ENCODE results near the gene RHBDD3.

RHBDD3 gene

GRCh38 chr22:29310863-29311339 lies 43.1 kb upstream of the RHBDD3 start:
- H3K27ac ChIP-seq (ENCODE audit: extremely low read depth, low read depth, low read length), result no peak overlapping the region
- no peaks in the 10 kb centered on the region for H3K9me3 ChIP-seq (ENCODE audit: control insufficient read depth, insufficient read depth, low read depth, low read length)
- CTCF ChIA-PET, result interaction anchor here (0.6 to 1.5 kb wide), 3 partner anchors 41 to 104 kb away, joined by 3 read pairs; no protein-coding TSS in a partner anchor
- H3K4me3 ChIP-seq (ENCODE audit: low read depth, low read length), result no peak overlapping the region
- POLR2A ChIA-PET, result interaction anchor here (0.5 to 1.7 kb wide), 5 partner anchors 8 to 170 kb away, joined by 3 to 6 read pairs (median 4); partner anchors contain the start of genes EWSR1 and RHBDD3
- H3K4me1 ChIP-seq (ENCODE audit: control insufficient read depth, insufficient read depth, low read length), result peaks cover 14% of the 10 kb centered on the region
- no peaks in the 10 kb centered on the region for H3K36me3 ChIP-seq (ENCODE audit: control insufficient read depth in 2 of 2, insufficient read depth in 1 of 2, low read length in 2 of 2)
- TF ChIP-seq TSHZ1 (tag by site-specific recombination; IDR thresholded peaks at IDR 0.05; ENCODE audit: borderline replicate concordance), result no peak
- TF ChIP-seq ZNF830 (tag by site-specific recombination; IDR thresholded peaks at IDR 0.05; ENCODE audit: low read depth), result no peak
- TF ChIP-seq ZNF704 (tag by site-specific recombination; IDR thresholded peaks at IDR 0.05), result no peak
- peak; percentile 41; the same call in 1 of the 2 replicates for TF ChIP-seq PRDM10 (tag by site-specific recombination; IDR thresholded peaks at IDR 0.05)
- TF ChIP-seq BCL11A (tag by site-specific recombination; IDR thresholded peaks at IDR 0.05; ENCODE audit: low read depth), result no peak
- peak; percentile 91 for TF ChIP-seq KLF1 (tag by site-specific recombination; IDR thresholded peaks at IDR 0.05)
- TF ChIP-seq KLF7 (tag by site-specific recombination; IDR thresholded peaks at IDR 0.05; ENCODE audit: borderline replicate concordance), result 0 out of 2 replicates have a peak, but pooled peaks have one; percentile 62
- no peak for TF ChIP-seq FEZF1 (tag by site-specific recombination; IDR thresholded peaks at IDR 0.05)
- TF ChIP-seq ZNF692 (tag by site-specific recombination; IDR thresholded peaks at IDR 0.05), result 0 out of 2 replicates have a peak, but pooled peaks have one; percentile 60
- TF ChIP-seq ZNF341 (tag by site-specific recombination; IDR thresholded peaks at IDR 0.05; ENCODE audit: low read depth), result peak; percentile 63
- no peak for TF ChIP-seq ZNF362 (tag by site-specific recombination; IDR thresholded peaks at IDR 0.05)
- TF ChIP-seq ZNF791 (tag by site-specific recombination; IDR thresholded peaks at IDR 0.05), result no peak
- no peak for TF ChIP-seq ZNF18 (tag by site-specific recombination; IDR thresholded peaks at IDR 0.05)
- no peak for TF ChIP-seq ZNF624 (tag by site-specific recombination; IDR thresholded peaks at IDR 0.05)
- peak; percentile 52 for TF ChIP-seq SP3 (tag by site-specific recombination; IDR thresholded peaks at IDR 0.05)
- TF ChIP-seq ZNF837 (tag by site-specific recombination; IDR thresholded peaks at IDR 0.05), result no peak
- peak; percentile 61; the same call in 1 of the 2 replicates for TF ChIP-seq ZEB2 (tag by site-specific recombination; IDR thresholded peaks at IDR 0.05)
- no peak for TF ChIP-seq ZNF16 (tag by site-specific recombination; IDR thresholded peaks at IDR 0.05; ENCODE audit: low read depth)
- TF ChIP-seq ZFHX2 (tag by site-specific recombination; conservative IDR thresholded peaks at IDR 0.05), result peak; percentile 81
- TF ChIP-seq TCF7L2 (IDR thresholded peaks at IDR 0.05; ENCODE audit: borderline replicate concordance, low read depth, low read length), result no peak
- TF ChIP-seq ZNF26 (tag by site-specific recombination; IDR thresholded peaks at IDR 0.05), result no peak

Measured in HEK293 (cell line).